ENCODE measurements around the gene ZIC1. TPM values are rescaled to one million over a fixed set of nuclear protein-coding genes. Genes with fewer than 3 reads are reported as not detected.

The ZIC1 gene
- total RNA-seq, 2 donors from 2014 or later = not detected

- Mint-ChIP-seq H3K36me3 (ENCODE audit: low read depth) (no peaks in the 10 kb centered on the region), H3K27me3 (ENCODE audit: insufficient read depth) (peaks cover 99% of the 10 kb centered on the region), H3K9me3 (no peaks in the 10 kb centered on the region), H3K27ac (no peak overlapping the region), H3K4me1 (peaks cover 15% of the 10 kb centered on the region), H3K4me3 (no peak overlapping the region)
- peak; percentile 58 for DNase-seq
- Histone ChIP-seq H3K9me3 (ENCODE audit: control insufficient read depth, low read length) (no peaks in the 10 kb centered on the region), H3K27ac (ENCODE audit: low read depth, low read length) (no peak overlapping the region), H3K27me3 (ENCODE audit: control insufficient read depth, insufficient read depth, low read length, poor library complexity, severe bottlenecking) (peaks cover 100% of the 10 kb centered on the region), H3K36me3 (ENCODE audit: control insufficient read depth, insufficient read depth, low read length) (no peaks in the 10 kb centered on the region), H3K4me1 (ENCODE audit: control insufficient read depth, insufficient read depth, low read length) (no peaks in the 10 kb centered on the region), H3K9ac (ENCODE audit: extremely low read depth, low read length, poor library complexity, severe bottlenecking) (no peak overlapping the region), H3K4me3 (ENCODE audit: low read length) (no peak overlapping the region)
- TF ChIP-seq CTCF (conservative IDR thresholded peaks at IDR 0.05) = peak; percentile 22
- 41 to 47% methylated on average over 12 to 22 of the region's 23 CpGs for WGBS, 2 experiments (ENCODE audit: insufficient coverage in 1 of 2, insufficient read length in 1 of 2)
Measured at GRCh38 chr3:147385059-147386012, 23.8 kb upstream of the ZIC1 start.

GRCh38 chr3:147387291-147387884 lies 21.8 kb upstream of the ZIC1 start:
- H3K27me3 Mint-ChIP-seq (ENCODE audit: insufficient read depth) = peaks cover 100% of the 10 kb centered on the region

More at GRCh38 chr3:147387291-147387884, 21.8 kb upstream of the ZIC1 start:
- WGBS, 2 experiments (ENCODE audit: insufficient coverage in 1 of 2, insufficient read length in 1 of 2) = 5 to 18% methylated on average over 5 to 10 of the region's 10 CpGs
- Mint-ChIP-seq H3K9me3 (no peaks in the 10 kb centered on the region), H3K27ac (no peak overlapping the region), H3K4me3 (no peak overlapping the region), H3K36me3 (ENCODE audit: low read depth) (no peaks in the 10 kb centered on the region), H3K4me1 (peaks cover 15% of the 10 kb centered on the region)
- DNase-seq = no peak
- Histone ChIP-seq H3K27me3 (ENCODE audit: control insufficient read depth, insufficient read depth, low read length, poor library complexity, severe bottlenecking) (peaks cover 100% of the 10 kb centered on the region), H3K9ac (ENCODE audit: extremely low read depth, low read length, poor library complexity, severe bottlenecking) (no peak overlapping the region), H3K4me1 (ENCODE audit: control insufficient read depth, insufficient read depth, low read length) (no peaks in the 10 kb centered on the region), H3K4me3 (ENCODE audit: low read length) (no peak overlapping the region), H3K9me3 (ENCODE audit: control insufficient read depth, low read length) (no peaks in the 10 kb centered on the region), H3K36me3 (ENCODE audit: control insufficient read depth, insufficient read depth, low read length) (no peaks in the 10 kb centered on the region), H3K27ac (ENCODE audit: low read depth, low read length) (peak overlapping the region; percentile 99)
- no peak for TF ChIP-seq CTCF (conservative IDR thresholded peaks at IDR 0.05)

Measured in endodermal cell (in vitro differentiated cells).